Stimulated activated CD8-positive, alpha-beta memory T cell treated with anti-CD3 and anti-CD28 coated beads, Interleukin-15, amount 100 ng/mL, for 24 hours (primary cell): ENCODE results near the gene SLC44A5.

ENCODE experiments used
- DNase-seq: peaks from one replicate; pipeline ENCODE4 v3.0.0-alpha.2; 2020; ENCODE audit warnings: low read depth

SLC44A5 gene

GRCh38 chr1:75174031-75174760 is 436.7 kb downstream of the SLC44A5 start:
- DNase-seq, result no peak

- no peak for DNase-seq
Observed at GRCh38 chr1:75172556-75172955, 438.4 kb downstream of the SLC44A5 start.

GRCh38 chr1:75171876-75172275 is 439.0 kb downstream of the SLC44A5 start:
- DNase-seq, result no peak

- DNase-seq, result no peak
Observed at GRCh38 chr1:75170981-75171380, 439.9 kb downstream of the SLC44A5 start.

- no peak for DNase-seq
Observed at GRCh38 chr1:75170011-75170410, 440.9 kb downstream of the SLC44A5 start.

GRCh38 chr1:75166821-75167220 is 444.1 kb downstream of the SLC44A5 start:
- no peak for DNase-seq

GRCh38 chr1:75165264-75165663 is 445.6 kb downstream of the SLC44A5 start:
- DNase-seq, result no peak

GRCh38 chr1:75159154-75159553 is 451.8 kb downstream of the SLC44A5 start:
- DNase-seq, result no peak
